K562 (cell line): ENCODE results near the gene MAML3. TPM values are rescaled to one million over a fixed set of nuclear protein-coding genes. Genes with fewer than 3 reads are reported as not detected.

Experiments
- polyA plus RNA-seq, 8 experiments: library from polyadenylated mRNA; depleted of rRNA in 4 of 8; stranded (reverse) in 5 of 8; unstranded in 3 of 8; fragments of >200 nt; fragmentation: Nextera tagmentation in 2 of 8; fragmentation: Illumina TruSeq in 1 of 8; extraction: Ambion mirVana in 2 of 8; extraction: Trizol in 1 of 8; gene quantifications; 2 replicates each; pipeline versions ENCODE4 v1.2.1 to v1.2.3, GENCODE V29; 2011 to 2014; ENCODE audit warnings: inconsistent platforms in 1 of 8, missing spikeins in 1 of 8
- total RNA-seq, 7 experiments: library from RNA; depleted of rRNA in 6 of 7; stranded (reverse); fragments of >200 nt in 6 of 7; fragmentation: Illumina TruSeq in 2 of 7; extraction: Trizol in 2 of 7; gene quantifications; 2 replicates each; pipeline versions ENCODE4 v1.2.1 to v1.2.3, GENCODE V29; 2011 to 2021; ENCODE audit warnings: low replicate concordance in 1 of 7

The MAML3 gene
- total and polyA plus RNA-seq, 9 of the 15 experiments (the other 6 are each of a cell fraction or from before 2014, with no cell fraction given) = 0.01 to 0.55 (median 0.25) TPM

Other genes starting within 250 kb of the MAML3 start
- gene SCOC, start 219.5 kb upstream of the MAML3 start, total RNA-seq (2014; rRNA removed) = 16.7 and 16.8 TPM in 2 replicates
- 53.7 and 59.5 TPM in 2 replicates for gene SCOC, start 219.5 kb upstream of the MAML3 start, total RNA-seq (2014; rRNA removed; fragmentation: Illumina TruSeq; extraction: Trizol)
- 36.9 and 39.9 TPM in 2 replicates for gene SCOC, start 219.5 kb upstream of the MAML3 start, total RNA-seq (2015; rRNA removed; fragmentation: Illumina TruSeq; extraction: Trizol)
- 32.3 and 38.0 TPM in 2 replicates for gene SCOC, start 219.5 kb upstream of the MAML3 start, total RNA-seq (2021)
- gene SCOC, start 219.5 kb upstream of the MAML3 start, polyA plus RNA-seq (2011; rRNA removed) = 10.9 and 51.1 TPM in 2 replicates
- 35.1 and 46.7 TPM in 2 replicates for gene SCOC, start 219.5 kb upstream of the MAML3 start, polyA plus RNA-seq (2014; fragmentation: Illumina TruSeq; extraction: Trizol)
- gene SCOC, start 219.5 kb upstream of the MAML3 start, polyA plus RNA-seq (2014; fragmentation: Nextera tagmentation; extraction: Ambion mirVana) = 100 to 1,000 TPM in 1 of 2 experiments, 10 to 100 TPM in 1; 93.6 to 110 TPM
- 38.5 and 38.9 TPM in 2 replicates for gene SCOC, start 219.5 kb upstream of the MAML3 start, polyA plus RNA-seq (2014; rRNA removed)